Amniotic stem cell (primary cell): ENCODE data around the gene RBPJ.
A peak's percentile ranks its signal among the peaks of the same experiment; 100 is the strongest.
"Not testable (repeated sequence)": the region's sequence is repeated elsewhere in the genome, so short reads cannot be mapped to it uniquely, and the experiment has no call there.

Source experiments
- DNase-seq: peaks from one replicate; lab custom pipeline; 2025; lab: John Stamatoyannopoulos, UW

Gene RBPJ

DNA sequence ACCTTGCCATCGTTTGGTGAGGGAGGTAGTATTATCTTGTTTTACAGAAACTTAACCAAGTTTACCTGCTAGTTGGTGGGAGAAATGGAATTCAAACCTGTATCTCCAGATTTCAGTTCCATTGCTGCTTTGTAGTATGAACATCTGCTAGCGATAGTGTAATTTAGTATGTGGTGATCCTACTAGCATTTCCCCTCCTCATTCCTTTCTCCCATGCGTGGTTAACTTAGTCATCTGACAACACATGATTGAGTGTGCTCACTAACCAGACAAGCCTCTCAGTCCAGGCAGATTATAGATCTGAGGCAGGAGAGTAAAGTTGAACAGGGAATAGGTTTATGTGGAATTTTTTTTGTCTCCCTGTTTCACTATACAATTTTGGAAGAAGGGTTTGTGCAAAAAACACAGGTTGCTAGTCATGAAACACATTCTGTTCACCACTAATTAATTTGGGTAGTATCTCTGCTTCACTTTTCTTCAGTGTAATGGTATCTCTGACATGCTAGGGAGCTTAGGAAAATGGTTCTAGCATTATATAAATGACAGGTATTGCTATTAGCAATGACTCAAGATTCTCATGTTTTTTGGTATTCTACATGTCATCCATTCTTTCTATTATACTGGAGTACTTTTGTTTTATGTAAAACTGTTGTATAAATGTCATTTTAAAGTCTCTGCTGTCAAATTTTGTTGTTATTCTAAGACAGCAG, 21.7 kb downstream of the RBPJ start:
- peak; percentile 50 for DNase-seq

DNA sequence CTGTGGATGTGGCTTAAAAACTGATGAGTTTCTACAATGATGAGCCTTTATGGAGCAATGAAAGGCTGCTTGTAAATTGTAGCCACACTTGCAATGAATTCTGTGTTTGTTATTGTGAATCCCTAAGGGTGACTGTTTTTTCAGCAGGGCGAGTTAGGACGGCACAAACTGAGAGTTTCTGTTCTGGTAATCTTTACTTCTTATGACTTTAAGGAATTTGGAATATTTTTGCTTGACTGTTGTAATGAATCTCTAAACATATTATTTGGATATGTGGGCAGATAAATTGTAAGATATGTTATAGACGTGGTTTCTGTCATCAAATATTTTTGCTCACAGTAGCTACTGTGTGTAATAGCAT, 22.2 kb downstream of the RBPJ start:
- DNase-seq, result no peak

DNA sequence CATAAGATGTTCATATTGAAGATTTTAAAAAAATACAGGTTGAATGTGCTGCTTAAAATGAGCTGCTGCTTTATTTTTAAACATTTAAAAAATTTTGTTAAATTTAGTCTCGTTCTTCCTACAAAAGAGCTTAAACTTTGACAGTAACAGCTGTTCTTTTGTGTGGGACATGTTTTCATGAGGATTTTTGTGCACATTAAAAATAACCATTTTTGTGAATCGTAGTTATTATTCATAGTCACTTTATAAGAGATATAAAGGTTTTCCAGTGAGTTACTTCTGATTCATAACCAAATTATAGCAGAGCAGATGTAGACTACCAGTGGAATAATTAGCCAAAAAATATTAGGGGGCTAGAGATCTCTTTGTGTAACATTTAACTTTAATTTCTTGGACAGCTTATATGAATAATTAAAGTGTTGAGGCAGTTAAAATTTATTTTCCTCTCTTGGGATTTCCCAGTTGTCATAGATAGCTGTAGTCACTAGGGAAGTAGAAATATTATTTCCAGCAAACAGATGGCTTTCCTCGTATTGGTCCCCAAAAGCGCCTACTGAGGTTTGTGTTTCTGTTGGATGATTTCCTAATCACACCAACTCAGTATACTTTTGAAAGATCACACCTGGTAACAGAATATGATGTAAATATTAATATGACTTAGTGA, 24.2 kb downstream of the RBPJ start:
- DNase-seq, result no peak

DNA sequence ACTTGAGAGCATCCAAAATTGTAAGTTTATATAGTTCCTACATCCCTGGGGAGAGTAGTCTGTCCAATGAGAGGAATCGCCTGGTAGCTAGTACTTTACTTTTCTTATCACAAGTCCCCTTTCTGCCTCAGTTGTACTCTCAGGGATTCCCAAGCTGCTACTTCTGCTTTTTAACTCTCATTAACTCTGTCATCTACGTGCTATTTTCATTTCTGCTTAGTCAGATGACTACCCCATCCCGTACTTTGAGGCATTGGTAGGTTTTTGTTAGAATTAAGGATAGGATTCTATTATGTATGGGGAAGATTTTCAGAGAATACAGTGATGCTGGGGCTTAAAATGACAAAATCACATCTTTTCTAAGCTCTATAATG, 24.7 kb downstream of the RBPJ start:
- no peak for DNase-seq

DNA sequence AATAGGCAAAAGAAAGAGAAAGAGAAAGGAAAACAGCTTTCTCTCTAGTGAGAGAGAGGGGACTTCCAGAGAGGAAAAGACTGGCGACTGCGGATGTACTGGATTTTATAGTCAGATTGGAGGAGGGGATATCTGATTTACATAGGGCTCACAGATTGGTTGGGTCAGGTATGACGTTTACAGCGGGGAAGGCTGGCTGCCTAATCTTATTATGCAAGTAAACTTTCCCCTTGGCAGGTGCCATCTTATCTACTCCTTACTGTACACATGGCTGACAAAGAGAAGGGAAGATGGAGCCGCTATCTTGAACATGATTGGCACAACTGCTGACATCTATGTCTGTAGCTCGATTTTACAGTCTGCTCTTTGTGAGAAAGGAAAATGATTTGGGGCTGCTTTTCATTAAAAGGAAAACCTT, 25.4 kb downstream of the RBPJ start:
- no peak for DNase-seq

DNA sequence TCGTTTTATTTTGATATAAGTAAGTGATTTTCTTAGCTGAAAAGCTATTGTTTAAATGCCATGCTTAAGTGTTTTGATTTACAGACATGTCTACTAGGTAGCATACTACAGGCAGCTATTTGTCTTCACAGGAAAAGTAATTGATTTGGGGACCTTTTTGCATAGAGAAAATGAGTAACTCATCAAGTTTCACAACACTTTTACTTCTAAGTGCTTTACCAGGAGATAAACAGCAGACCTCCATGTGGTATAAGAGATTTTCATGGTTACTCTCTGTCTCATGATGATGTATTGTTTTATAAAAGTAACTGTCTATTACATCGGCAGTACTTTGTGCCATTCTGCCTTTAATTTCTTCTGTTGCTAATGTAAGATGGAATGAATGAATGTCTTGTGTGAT, 28.7 kb downstream of the RBPJ start:
- DNase-seq, result no peak

DNA sequence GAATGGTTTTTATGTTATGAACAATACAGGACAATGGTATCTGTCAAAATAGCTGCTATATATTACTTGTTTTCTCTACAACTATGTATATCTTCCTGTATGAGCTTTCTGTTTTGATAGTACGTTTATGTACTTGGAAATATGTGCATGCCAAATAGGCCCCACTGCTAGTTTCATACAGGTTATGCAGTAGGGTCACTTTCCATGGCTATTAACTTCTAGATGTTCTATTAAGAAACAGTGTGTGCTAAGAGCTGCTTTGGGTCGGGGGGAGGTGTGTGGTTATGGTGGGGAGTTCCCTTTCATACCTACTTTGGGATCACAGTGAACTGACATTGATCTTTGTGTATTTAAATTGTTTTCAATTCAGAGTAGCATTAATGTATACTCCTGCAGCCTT, 30.9 kb downstream of the RBPJ start:
- no peak for DNase-seq

DNA sequence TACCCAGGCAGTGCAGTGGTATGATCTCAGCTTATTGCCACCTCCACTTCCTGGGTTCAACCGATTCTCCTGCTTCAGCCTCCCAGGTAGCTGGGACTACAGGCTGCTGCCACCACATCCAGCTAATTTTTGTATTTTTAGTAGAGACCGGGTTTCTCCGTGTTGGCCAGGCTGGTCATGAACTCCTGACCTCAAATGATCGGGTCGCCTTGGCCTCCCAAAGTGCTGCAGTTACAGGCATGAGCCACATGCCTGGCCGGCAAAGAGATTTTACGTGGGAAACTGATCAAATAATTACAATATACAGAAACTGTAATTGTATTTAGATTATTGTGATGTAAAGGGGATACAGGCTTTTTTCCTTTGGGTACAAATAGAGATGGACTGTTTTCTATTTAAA, 33.7 kb downstream of the RBPJ start:
- no peak for DNase-seq

DNA sequence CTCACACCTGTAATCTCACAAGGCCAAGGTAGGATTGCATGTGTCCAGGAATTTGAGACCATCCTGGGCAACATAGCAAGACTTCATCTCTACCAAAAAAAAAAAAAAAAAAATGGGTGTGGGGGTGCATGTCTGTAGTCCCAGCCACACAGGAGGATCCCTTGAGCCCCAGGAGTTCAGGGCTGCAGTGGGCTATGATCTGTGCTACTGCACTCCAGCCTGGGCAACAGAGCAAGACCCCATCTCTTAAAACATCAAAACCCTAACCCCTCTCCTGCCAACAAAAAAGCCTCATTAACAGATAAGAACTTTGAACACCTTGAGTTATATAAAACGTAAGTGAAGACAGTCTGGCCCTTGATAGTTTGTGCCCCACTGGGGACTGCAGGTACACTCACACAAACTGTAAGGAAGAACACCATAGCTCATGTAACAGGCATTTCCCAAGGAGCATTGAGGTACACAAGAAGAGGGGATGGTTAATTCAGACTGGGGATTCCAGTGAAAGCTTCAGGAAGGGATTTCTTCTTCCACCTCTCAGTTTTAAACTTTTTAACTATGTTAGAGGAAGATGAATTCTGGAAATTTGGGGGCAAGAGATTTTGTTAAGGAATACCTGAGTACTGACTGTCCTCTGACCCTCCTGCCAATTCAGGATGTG, 34.7 kb downstream of the RBPJ start:
- DNase-seq, result no peak

DNA sequence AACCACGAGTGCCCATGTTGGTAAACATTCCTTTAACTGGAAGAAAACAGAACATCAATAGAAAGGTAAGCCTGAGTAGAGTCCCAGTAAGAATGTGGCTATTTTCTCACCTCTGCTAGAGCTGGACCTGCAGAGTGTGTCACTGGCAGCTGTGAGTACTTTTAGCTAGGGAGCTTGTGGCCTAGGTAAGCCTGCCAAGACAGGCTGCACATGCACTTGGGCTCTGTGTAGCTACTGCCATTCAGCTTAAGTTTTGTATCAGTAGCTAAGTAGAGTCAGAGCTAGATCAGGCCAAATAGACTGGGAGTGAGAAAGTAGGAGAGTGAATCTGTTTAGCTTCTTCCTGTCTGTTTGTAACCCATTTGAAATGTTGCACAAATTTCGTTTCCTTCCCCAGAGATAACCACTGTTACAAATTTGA, 35.3 kb downstream of the RBPJ start:
- DNase-seq, result no peak

DNA sequence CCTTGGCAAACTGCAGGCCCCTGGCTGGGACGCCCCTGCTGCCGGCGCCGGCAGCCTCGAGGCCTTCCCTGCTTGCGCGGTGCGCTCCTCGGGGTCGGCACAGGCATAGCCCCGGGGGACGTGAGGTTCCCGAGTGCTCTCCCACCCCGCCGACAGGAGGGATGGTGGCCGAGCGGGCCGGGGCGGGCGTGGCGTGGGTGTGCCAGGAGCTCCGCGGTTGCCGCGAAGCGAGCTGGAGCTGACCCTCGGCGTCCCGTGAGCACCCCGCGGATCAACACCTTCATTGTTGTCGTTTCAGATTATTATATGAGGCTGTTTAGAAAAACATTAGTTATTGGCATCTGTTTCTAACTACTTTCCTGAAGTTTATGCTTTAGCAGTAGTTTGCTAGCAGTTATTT, 38.7 kb downstream of the RBPJ start:
- DNase-seq, result not testable (repeated sequence)

DNA sequence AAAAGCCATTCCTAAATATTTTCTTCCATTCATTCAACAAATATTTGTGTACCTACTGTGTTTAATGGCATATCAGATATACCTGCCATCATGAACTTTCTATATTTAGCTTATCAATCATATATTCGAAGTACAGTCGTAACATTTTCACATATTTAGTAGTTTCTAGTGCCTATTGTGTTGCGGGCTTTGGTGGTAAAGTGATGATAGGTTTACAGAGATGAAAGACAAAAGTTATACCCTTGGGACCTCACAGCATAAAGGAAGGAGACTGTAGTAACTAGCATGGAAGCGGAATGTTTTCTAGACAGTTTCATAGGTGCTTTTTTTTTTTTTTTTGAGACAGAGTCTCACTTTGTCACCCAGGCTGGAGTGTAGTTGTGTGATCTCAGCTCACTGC, 39.5 kb downstream of the RBPJ start:
- no peak for DNase-seq

DNA sequence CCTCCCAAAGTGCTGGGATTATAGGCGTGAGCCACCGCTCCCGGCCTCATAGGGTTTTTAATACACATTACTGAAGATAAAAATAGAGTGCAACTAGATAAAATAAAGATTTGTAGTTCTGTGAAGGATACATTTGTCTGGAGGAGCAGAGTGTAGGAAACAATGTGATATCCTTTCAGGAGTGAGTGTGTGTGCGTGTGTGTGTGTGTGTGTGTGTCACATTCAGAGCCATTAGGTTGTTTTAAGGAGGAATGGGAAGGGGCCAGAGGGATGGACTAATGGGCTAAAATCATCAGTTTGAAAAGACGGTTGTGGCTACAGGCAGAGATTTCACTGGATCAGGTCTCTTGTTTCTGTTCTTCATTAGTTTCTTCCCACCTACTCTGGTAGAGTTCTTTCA, 40.0 kb downstream of the RBPJ start:
- no peak for DNase-seq

DNA sequence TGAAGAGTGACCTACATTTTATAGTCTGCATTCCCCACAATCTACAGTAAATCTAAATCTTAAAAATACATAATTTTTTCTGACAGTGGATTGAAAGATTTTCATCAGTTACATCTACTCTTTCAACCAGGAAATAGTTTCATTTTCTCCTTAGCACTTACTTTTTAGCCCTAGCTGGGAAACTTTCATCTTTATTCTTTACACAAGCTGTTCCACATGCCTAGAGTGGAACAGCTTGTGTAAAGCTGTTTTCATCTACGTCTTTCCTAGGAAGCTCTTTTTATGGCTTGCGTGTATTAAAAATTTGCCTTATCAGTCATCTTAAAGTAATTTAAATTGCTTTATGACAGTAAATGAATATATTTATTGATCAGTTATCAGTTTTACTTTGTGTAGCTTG, 40.5 kb downstream of the RBPJ start:
- no peak for DNase-seq

DNA sequence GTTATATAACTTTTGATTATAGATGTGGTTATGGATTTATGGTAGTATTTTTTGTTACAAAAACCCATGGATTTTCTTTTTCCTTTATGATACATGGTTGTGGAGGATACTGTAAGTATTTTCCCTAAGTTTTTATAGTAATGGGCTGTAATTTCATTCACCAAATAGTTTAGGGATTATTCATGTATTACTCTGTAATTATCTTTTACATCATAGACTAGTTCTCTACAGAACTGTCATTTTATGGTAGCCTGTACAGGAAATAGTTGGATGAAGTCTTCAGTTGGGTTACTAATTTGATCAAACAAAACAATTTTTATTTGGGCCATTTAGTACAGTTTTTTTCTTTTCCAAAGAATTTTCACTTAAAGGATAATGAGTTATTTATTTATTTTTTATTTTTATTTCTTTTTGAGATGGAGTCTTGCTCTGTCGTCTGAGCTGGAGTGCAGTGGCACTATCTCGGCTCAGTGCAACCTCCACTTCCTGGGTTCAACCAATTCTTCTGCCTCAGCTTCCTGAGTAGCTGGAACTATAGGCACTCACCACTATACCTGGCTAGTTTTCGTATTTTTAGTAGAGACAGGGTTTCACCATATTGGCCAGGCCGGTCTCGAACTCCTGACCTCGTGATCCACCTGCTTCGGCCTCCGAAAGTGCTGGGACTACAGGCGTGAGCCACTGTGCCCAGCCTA, 42.1 kb downstream of the RBPJ start:
- DNase-seq, result no peak

DNA sequence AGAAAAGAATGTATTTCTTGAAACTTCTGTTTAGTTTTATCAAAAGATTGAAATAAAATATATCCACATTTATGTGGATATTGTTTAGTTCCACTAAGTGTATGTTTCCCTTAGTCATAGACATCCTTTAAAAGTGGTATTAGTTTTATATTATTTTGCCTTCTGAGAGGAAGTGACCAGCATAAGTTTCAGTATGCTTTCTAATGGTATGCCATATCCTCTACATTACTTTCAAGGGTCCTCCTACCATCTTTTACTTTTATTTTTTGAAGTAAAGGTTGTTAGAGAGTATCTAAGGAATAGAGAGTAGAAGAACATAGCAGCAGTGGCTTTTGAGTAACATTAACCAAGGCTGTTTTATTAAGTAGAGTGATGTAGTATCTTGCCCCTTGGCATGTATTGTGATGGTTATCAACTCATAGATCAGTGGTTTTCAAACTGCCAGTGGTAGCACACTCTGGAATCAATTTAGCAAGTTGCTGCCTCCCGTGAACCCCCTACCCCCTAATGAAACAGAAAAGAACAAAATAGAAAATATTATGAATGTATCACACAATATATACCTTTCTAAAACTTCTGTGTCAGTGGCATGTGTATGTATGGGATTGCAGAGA, 44.8 kb downstream of the RBPJ start:
- DNase-seq, result no peak

DNA sequence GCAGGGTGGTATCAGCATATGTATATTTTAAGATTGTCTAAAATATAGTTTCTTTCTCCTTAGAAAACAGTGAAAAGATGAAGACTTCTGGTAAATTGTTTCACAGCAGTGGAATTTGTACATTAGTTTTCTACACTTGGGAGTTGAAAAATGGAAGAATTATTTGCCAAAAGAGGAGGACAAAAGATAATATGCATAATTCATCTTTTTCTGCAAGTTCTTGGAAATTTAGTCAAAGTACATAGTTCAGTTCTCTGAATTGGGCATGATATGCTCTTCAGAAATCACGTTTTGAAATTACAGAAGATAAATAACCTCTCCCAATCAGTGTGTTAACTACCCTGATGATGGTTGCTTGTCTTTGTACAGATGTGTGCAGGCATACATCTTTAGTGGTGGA, 47.0 kb downstream of the RBPJ start:
- no peak for DNase-seq

DNA sequence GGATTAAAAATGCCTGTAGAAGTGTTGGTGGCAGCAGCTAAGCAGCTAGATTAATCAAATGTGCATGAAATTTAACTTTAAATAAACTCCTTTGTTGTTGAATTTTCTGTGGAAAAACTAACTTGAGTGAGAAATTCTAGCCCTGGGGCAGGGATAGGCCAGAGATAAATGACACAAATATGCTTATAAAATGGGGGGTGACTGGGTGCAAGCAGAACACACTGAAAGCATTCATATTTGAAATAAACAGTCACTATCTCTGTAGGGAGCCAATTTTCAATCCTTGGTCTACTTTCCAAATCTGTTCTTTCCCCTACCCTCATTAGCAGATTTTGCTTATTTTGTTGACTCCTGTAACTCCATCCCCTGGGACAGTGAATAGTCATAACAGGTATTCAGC, 47.9 kb downstream of the RBPJ start:
- DNase-seq, result no peak

DNA sequence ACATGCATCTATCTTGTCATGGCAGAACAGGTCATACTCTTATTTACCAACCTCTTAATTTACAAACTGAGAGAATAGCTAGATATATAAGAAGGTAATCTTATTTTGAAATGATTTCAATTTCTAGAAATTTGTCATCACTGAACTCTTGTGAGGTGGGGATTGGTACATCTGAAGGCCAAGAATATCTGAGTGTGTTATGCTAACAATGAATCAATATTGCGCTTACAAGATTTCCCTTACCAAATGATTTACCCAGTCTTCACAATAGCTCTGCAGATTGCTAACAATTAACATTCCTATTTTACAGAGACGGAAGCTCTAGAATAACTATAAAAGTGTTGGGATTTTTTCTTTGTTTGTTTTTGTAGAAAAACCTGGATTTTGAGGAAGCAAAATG, 48.3 kb downstream of the RBPJ start:
- no peak for DNase-seq

DNA sequence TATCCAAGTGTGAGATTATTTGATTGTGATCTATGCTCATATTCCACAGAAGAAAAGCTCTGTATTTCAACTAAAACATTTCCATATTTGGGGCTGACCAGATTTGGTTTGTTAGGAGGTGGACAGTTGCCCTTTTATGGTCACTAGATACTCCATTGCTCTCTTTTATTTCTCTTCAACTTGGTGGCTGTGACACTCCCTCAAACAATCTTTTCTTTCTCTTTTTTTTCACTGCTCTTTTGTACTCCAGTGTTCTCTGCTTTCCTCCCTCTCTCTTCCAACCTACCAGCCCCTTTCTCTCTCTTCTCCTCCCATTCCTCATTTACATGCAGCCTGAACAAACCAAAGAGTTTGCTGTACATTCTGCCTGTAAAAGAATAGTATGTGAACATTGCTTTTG, 48.8 kb downstream of the RBPJ start:
- no peak for DNase-seq

DNA sequence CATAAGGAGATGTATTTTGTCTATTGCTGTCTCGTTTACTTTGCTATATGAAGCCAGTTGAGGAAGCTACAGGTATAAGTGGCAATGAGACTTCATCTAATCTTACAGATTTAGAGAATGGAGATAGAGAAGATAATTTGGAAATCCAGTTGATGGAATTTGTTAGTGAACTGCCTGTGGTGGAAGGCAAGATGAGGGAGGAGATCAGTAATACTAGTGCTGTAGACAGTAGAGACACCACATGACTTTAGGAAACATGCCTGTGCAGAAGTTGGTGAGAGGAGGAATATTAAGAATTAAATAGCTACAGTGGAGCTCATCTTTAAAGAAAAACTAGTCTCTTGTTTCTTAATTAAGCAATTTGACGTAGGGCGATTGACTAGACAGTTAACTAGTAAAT, 51.3 kb downstream of the RBPJ start:
- DNase-seq, result no peak

DNA sequence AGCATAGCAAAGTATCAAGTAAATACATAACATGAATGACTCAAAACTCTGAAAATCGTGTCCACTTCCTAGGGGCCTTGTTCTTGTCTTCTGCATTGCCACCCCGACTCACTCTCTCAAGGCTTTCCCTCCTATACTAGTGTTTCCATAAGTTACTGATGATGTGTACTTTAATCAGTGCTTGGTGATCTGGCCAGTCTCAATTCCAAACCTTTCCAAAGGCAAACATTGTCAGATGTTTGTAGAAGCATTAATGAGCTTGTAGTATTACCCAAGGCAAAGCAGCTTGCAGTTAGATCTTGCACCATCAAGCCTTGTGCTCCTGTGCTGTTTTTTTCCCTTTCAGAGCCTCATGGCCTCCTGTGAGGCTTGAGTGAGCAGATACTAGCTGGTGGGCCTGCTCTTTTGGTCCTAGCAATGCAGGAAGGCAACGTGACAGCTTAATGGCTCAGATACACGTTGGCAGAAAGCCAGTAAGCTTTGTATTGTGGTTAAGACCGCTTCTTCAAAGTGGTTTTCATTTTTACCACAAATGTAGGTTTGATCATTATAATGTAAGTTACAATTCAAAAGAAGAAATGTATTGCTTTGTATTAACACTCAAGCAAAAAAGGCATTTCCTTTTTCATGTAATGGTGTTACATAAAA, 51.8 kb downstream of the RBPJ start:
- no peak for DNase-seq
